Kidney (tissue), 14 donors: Measurements from ENCODE around the gene RBM10. TPM values are rescaled to one million over a fixed set of nuclear protein-coding genes. Genes with fewer than 3 reads are reported as not detected.

Experiments
- DNase-seq, 5 donors: peaks; one replicate each; pipeline ENCODE4 v3.0.0-alpha.2; 2013 to 2020
- FAIRE-seq: peaks from 2 replicates; lab custom pipeline; 2012; peaks lifted over from hg19 to GRCh38; lab: Jason Lieb, UNC
- H3K27ac ChIP-seq, 2 donors: one replicate each; pipeline ENCODE4 v1.7.0; 2013; ENCODE audit warnings: low read depth in 2 of 2, low read length in 2 of 2, inconsistent platforms in 1 of 2
- H3K27me3 ChIP-seq: one replicate; pipeline ENCODE4 v1.7.1; 2013; ENCODE audit warnings: low read length, inconsistent platforms; ENCODE audit not compliant: control insufficient read depth, insufficient read depth
- H3K36me3 ChIP-seq, 3 donors: one replicate each; pipeline versions ENCODE4 v1.7.0 to v1.7.1; 2013; ENCODE audit warnings: low read length in 3 of 3, control low read depth in 1 of 3, inconsistent platforms in 1 of 3; ENCODE audit not compliant: insufficient read depth in 3 of 3, control insufficient read depth in 2 of 3
- H3K4me1 ChIP-seq, 3 donors: one replicate each; pipeline versions ENCODE4 v1.7.0 to v1.7.1; 2013; ENCODE audit warnings: low read length in 3 of 3, inconsistent platforms in 1 of 3, low read depth in 1 of 3; ENCODE audit not compliant: control insufficient read depth in 2 of 3, insufficient read depth in 2 of 3
- H3K4me3 ChIP-seq, 3 donors: one replicate each; pipeline versions ENCODE4 v1.7.0 to v1.8.1; 2013; ENCODE audit warnings: low read length in 3 of 3, control low read depth in 1 of 3, inconsistent platforms in 1 of 3
- H3K9ac ChIP-seq, 3 donors: one replicate each; pipeline versions ENCODE4 v1.7.0 to v1.7.1; 2013; ENCODE audit warnings: low read length in 3 of 3, control low read depth in 1 of 3, inconsistent platforms in 1 of 3
- H3K9me3 ChIP-seq, 3 donors: one replicate each; pipeline versions ENCODE4 v1.7.0 to v1.7.1; 2013; ENCODE audit warnings: low read length in 3 of 3, control low read depth in 1 of 3, inconsistent platforms in 1 of 3; ENCODE audit not compliant: control insufficient read depth in 2 of 3, insufficient read depth in 1 of 3
- CTCF ChIP-seq: IDR thresholded peaks from 3 replicates; pipeline ENCODE4 v1.5.1; 2012; ENCODE audit warnings: mild to moderate bottlenecking, moderate library complexity, borderline replicate concordance; ENCODE audit not compliant: insufficient read depth; ENCODE audit errors: extremely low read depth
- intact Hi-C: fragments of 100-400 bp; cut with DNase I; formaldehyde crosslinking; loops from one replicate; pipeline ENCODE4 v1.11.1; 2022
- polyA plus RNA-seq: library from polyadenylated mRNA; stranded (reverse); fragments of 350-450 nt; fragmentation: Illumina TruSeq; extraction: RNeasy Lipid Tissue Mini Kit (QIAGEN cat#74804); gene quantifications from one replicate; pipeline ENCODE4 v1.2.3, GENCODE V29; 2014; ENCODE audit warnings: low read depth, low replicate concordance; ENCODE audit not compliant: insufficient read depth
- total RNA-seq: library from RNA; stranded (reverse); fragmentation: NEBNext Ultra II Directional; extraction: Animal tissue kit (Norgen Biotek cat#: 25700); gene quantifications from one replicate; pipeline ENCODE4 v1.2.1, GENCODE V29; 2021
- donor health status: control.
- donor health status: control.
- donor health status: control.
- donor health status: control.
- donor health status: control.
- donor health status: DM: yes; HTN: yes; CAD: no.
- donor health status: Normal renal cell carcinoma (clear cell type).

Gene RBM10
- total and polyA plus RNA-seq, 2 donors from 2014 or later = 27.5 to 31.7 TPM

DNA sequence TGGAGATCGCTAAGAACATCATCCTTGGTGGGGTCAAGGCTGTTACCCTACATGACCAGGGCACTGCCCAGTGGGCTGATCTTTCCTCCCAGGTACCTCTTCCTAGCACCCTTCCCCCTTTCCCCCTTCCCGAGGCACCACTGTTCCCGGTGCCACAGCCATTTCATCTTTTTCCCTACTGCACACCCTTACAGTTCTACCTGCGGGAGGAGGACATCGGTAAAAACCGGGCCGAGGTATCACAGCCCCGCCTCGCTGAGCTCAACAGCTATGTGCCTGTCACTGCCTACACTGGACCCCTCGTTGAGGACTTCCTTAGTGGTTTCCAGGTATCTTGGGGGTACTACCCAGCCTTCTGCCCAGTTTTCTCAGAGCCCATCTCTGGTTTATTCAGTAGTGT is 54.3 kb downstream of the RBM10 start:
- H3K27me3 ChIP-seq = no peaks in the 10 kb centered on the region
- no peak for TF ChIP-seq CTCF
- H3K9ac ChIP-seq = no peak overlapping the region
- peaks cover 0 to 37% (median 19%) of the 10 kb centered on the region in 3 donors for H3K4me1 ChIP-seq
- peaks cover 13 to 44% (median 20%) of the 10 kb centered on the region in 3 donors for H3K36me3 ChIP-seq
- H3K9me3 ChIP-seq = no peaks in the 10 kb centered on the region
- no peak overlapping the region for H3K4me3 ChIP-seq
- intact Hi-C loops = no loop called here
- no peak for FAIRE-seq
- DNase-seq = no peak
- no peak overlapping the region for H3K27ac ChIP-seq

- Histone ChIP-seq H3K36me3 (peaks cover 19 to 55% (median 25%) of the 10 kb centered on the region in 3 donors), H3K4me3 (no peak overlapping the region), H3K9ac (no peak overlapping the region), H3K4me1 (peaks cover 0 to 31% (median 19%) of the 10 kb centered on the region in 3 donors), H3K27me3 (no peaks in the 10 kb centered on the region), H3K27ac (no peak overlapping the region), H3K9me3 (no peaks in the 10 kb centered on the region)
- intact Hi-C loops = no loop called here
- no peak for TF ChIP-seq CTCF
- FAIRE-seq = no peak
- DNase-seq = no peak
Measured at GRCh38 chrX:47200385-47201150, 55.5 kb downstream of the RBM10 start.

DNA sequence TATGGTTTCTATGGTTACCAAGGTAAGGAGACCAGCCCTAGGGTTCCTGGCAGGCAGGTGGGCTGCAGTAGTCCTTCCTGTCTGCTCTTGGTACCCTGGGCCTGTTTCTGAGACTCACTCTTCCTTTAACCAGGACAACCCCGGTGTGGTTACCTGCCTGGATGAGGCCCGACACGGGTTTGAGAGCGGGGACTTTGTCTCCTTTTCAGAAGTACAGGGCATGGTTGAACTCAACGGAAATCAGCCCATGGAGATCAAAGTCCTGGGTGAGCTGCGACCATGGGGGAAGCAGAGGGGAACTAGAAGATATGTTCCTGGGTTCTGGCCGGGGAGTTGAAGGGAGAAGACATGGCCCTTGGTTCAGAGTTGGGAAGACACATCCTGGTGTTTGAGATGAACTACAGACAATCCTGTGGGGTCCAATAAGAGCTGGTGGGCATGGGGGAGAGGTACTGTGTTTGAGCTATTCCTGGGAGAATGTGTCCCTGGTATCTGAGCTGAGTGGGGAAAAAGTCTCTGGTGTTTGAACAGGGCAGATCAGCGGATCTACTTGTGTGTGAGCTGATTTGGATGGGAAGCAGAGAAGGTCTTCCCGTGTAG is 56.4 kb downstream of the RBM10 start:
- Histone ChIP-seq H3K27ac (no peak overlapping the region), H3K9ac (no peak overlapping the region), H3K36me3 (peaks cover 19 to 61% (median 29%) of the 10 kb centered on the region in 3 donors), H3K27me3 (no peaks in the 10 kb centered on the region), H3K4me1 (peaks cover 0 to 23% (median 15%) of the 10 kb centered on the region in 3 donors), H3K9me3 (no peaks in the 10 kb centered on the region), H3K4me3 (no peak overlapping the region)
- TF ChIP-seq CTCF = no peak
- FAIRE-seq (no peak), DNase-seq (no peak)
- intact Hi-C loops = no loop called here
